Left hindlimb (tissue), 1 donor: Measurements from ENCODE around the gene MAK.
"Not testable (repeated sequence)": the region's sequence is repeated elsewhere in the genome, so short reads cannot be mapped to it uniquely, and the experiment has no call there.

Experiments used
- DNase-seq: peaks from one replicate; pipeline ENCODE4 v3.0.0-alpha.2; 2018

Gene MAK

GRCh38 chr6:10852361-10852960, 14.1 kb upstream of the MAK start:
- no peak for DNase-seq

GRCh38 chr6:10850728-10851127, 12.4 kb upstream of the MAK start:
- DNase-seq = no peak

DNA sequence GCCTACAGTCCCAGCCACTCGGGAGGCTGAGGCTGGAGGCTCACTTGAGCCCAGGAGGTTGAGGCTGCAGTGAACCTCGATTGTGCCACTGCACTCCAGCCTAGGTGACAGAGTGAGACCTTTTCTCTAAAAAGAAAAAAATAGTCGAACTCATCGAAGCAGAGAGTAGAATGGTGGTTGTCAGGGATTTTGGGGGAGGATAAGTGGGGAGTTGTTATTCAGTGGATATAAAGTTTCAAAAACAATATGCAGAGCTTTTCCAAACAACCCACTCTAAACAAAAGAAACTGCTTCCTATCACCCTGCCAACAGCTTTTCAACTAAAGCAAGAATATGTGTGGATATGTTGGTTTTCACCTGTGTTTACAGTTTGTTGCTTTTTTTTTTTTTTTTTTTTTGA, 11.6 kb upstream of the MAK start:
- DNase-seq = no peak

DNA sequence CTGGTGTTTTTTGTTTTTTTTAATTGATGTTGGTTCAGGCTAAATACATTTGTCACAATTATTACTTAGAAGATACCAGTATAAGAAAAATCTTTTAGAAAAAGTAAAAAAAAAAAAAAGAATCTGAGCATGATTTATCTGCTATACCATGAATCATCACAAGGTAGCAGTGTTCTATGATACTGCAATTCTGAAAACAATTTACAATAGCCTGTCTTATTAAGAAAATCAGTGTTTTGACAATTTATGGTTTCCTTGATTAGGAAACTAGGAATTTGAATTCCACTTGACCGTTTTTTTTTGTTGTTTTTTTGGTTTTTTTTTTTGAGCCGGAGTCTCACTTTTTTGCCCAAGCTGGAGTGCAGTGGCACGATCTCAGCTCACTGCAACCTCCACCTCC, 9.3 kb upstream of the MAK start:
- no peak for DNase-seq

GRCh38 chr6:10843554-10843953, 5.2 kb upstream of the MAK start:
- DNase-seq = no peak

DNA sequence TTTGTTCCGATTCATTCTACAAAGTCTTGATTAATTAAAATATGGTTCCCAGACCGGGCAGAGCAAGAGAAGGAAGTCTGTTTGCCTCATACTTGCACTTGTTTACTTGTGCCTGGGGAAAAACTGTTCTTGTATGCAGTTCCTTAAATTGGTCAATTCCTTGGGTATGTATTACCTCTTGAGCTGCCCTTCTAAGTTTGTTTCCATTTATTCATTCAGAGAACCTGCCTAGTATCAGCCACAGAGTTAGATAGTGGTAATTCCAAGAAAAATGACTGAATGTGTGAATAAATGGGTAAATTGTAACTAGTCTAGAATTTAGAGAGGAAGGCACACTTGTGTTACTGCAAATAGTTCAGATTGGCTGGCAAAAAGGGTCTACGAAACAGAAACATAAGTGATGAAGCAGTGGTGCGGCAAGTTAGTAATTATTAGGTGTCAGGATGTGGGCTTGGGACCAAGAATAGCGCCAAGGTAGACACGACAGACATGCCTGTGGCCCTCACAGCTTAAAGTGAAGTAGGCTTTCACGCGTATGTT, 525 bp upstream of the MAK start:
- DNase-seq = no peak

- peak; percentile 27 for DNase-seq
Observed at GRCh38 chr6:10837622-10837994, 731 bp downstream of the MAK start.

GRCh38 chr6:10837009-10837621, 1.2 kb downstream of the MAK start:
- peak; percentile 36 for DNase-seq

GRCh38 chr6:10834823-10835222, 3.5 kb downstream of the MAK start:
- no peak for DNase-seq

- no peak for DNase-seq
Observed at GRCh38 chr6:10831609-10832008, 6.7 kb downstream of the MAK start.

DNA sequence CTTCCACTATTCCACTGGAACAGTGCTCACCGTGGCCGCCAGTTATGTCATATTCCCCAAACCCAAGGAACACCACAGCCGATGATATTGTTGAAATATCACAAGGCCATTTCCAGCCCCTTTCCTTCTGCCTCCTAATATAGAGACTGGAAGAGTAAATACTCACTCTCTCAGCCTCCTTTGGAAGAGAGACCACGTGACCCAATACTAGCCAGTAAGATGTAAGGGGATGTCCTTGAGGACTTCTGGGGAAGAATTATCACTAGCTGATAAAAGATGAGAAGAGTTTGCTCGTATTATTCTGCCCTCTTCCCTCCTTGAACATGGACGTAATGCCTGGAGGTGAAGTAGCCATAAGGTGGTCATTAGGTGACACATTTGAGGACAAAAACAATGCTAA, 13.5 kb downstream of the MAK start:
- no peak for DNase-seq

GRCh38 chr6:10824297-10824696, 14.0 kb downstream of the MAK start:
- no peak for DNase-seq

DNA sequence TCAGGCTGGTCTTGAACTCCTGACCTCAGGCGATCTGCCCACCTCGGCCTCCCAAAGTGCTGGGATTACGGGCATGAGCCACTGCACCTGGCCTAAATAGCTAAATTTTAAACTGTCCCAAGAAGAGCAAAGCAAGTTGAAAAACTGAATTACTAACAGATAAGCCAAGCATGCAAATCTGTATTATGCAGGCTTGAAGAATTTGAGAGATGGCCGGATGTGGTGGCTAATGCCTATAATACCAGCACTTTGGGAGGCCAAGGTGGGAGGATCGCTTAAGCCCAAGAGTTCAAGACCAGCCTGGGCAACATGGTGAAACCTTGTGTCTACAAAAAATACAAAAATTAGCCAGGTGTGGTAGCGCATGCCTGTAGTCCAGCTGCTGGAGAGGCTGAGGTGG, 24.2 kb downstream of the MAK start:
- DNase-seq = not testable (repeated sequence)

- DNase-seq = no peak
Observed at GRCh38 chr6:10809098-10809497, 29.2 kb downstream of the MAK start.

- DNase-seq = no peak
Observed at GRCh38 chr6:10808376-10808775, 30.0 kb downstream of the MAK start.

DNA sequence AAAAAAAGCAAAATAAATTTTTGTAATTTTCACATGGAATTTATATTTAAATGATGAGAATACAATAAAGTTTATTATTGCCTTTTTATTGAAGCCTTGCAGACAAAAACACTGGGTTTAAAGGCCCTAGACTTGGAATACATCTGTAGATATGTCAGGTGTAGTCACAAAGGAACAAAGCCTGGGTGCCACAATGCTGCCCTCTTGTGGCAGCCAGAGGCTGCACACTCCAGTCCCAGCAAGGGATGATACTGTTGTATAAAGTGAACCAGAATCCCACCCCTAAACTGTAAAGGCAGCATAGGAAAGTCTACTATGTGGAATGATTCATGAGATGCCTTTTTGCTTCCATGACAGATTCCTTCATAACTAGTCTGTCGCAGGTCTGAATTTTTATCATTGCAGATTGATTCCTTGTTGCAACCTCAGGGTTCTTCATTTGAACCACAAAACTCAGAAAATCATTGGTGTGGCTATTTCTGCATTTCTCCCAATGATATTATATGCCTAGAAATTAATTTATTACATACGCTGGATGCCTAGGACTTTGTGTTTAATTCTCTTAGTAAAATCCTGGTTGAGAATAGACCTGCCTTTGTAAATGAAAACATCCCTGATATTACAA, 37.0 kb downstream of the MAK start:
- peak; percentile 32 for DNase-seq

DNA sequence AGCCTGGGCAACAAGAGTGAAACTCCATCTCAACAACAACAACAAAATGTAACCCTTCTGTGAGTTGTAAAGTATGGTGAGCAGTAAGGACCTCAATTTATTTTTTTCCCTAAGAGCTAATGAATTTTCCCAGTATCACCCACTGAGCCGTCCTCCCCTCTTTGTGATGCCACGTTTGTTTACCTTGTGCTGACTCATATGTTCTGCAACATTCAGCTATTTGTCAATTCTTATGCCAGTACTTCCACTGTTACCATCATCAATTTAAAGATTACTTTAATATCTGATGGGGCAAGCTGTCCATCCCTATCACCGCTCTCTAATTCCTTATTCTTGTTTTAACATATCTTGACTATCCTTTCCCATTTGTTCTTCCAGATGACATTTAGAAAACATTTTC, 37.5 kb downstream of the MAK start:
- no peak for DNase-seq

DNA sequence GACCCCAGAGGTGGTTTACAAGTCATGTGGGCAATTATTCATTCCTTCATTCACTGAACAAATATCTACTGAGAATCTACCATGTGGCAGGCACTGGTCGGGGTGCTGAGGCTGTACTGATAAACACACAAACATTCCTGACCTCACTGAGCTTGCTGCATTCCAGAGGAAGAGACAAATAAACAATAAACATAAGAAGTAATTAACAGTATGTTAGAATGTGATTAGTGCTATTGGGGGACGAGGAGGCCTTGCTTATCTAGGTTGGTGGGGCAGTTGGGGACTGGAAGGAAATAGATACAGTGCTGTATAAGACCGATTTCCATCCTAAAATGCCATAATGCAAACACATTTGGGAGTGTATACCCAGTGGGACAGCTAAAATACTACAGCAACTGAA, 44.1 kb downstream of the MAK start:
- DNase-seq = no peak

DNA sequence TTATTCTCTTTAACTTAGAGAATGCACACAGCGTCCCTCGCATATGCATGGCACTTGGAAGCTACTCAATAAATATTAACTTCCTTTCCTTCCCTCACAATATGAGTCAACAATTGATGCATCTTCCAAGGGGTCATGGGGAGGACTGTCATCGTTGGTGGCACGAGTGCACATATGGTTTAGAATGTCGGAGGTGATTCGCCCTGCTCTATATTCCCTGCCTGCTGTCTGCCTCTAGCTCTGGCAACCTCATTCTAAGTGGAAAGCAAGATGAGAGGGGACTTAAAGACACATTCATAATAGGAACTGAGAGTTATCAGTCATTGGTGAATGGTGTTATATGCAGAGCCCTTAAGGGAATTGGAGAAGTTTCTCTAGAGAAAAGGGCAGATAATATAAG, 44.6 kb downstream of the MAK start:
- no peak for DNase-seq

- DNase-seq = no peak
Observed at GRCh38 chr6:10793035-10793434, 45.3 kb downstream of the MAK start.

DNA sequence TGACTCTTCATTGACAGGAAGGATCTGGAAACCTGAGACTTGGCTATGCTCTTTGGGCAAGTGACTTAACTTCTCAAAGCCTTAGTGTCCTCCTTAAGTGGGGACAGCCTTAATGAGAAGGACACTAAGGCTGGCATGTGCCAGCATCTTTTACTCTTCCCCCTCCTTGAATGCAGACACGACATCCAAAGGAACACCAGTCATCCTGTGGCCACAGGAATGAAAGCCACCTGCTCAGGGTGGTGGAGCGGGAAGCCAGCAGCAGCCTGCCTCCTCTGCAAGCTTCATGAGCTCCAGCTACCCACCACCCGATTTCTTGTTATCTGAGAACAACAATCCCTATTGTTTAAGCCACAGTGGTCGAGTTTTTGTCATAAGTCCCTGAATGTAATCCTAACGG, 46.2 kb downstream of the MAK start:
- DNase-seq = no peak

GRCh38 chr6:10791673-10792072, 46.7 kb downstream of the MAK start:
- no peak for DNase-seq

GRCh38 chr6:10779076-10779475, 59.3 kb downstream of the MAK start:
- no peak for DNase-seq

DNA sequence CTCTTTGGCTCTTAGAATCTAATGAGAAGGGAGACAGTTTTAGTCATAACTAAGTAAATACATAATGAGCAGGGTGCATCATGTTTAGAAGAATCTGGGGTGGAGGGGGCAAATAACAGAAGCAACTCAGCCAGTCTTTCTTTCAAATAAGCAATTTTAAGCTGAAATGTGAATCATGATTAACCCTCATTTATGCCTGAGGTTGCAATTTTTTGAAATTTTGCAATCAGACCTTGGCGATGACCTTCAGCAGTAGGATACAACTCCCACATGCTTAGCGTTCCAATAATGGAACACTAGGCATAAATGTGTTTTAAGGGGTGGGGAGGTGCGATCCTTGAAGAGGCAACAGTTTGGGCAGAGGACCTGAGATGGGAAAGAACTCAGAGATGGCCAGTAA, 60.1 kb downstream of the MAK start:
- DNase-seq = no peak
